ENCODE data around the gene UBE2K. TPM values are rescaled to one million over a fixed set of nuclear protein-coding genes. Genes with fewer than 3 reads are reported as not detected.

The UBE2K gene
- total and polyA plus RNA-seq, 10 of the 15 experiments (the other 5 are each of a cell fraction or from before 2014, with no cell fraction given): 17.0 to 141 (median 75.5) TPM

DNA sequence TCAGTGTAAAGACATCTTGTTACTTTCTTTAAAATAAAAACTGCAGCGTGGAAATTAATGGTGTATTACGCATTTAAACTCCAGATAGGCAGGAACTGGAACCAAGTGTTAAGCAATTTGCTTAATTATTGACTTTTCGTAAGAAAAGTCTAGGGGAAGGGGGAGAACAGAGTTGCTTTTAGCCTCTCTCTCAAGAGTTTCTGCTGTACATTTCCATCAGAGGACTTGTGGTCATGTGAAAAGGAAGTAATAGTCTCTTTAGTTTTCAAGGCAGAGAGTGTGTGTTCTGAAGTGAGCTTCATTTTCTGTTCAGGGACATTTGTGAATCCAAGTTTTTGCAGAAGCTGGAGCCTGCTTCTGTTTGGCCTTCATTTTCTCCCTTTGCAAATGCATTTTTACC lies 127.2 kb downstream of the UBE2K start:
- Histone ChIP-seq H3K27ac (ENCODE audit: control insufficient read depth, insufficient read depth) (no peak overlapping the region), H2AFZ (ENCODE audit: control insufficient read depth, low read depth, low read length) (no peak overlapping the region), H3K36me3 (ENCODE audit: control insufficient read depth in 2 of 2, insufficient read depth in 2 of 2, low read length in 1 of 2) (peaks cover 2 to 8% of the 10 kb centered on the region in 2 experiments; a peak in 3 of 4 replicates), H4K20me1 (ENCODE audit: control insufficient read depth, insufficient read depth) (no peaks in the 10 kb centered on the region), H3K9me3 (replicated peaks; ENCODE audit: control insufficient read depth, insufficient read depth, low read length) (no peaks in the 10 kb centered on the region), H3K27me3 (replicated peaks in 1 of 2; ENCODE audit: control insufficient read depth in 2 of 2, insufficient read depth in 2 of 2, low read length in 1 of 2) (no peaks in the 10 kb centered on the region), H3K9ac (ENCODE audit: control insufficient read depth, insufficient read depth, low read length) (no peak overlapping the region), H3K79me2 (ENCODE audit: control insufficient read depth, insufficient read depth, low read length) (no peaks in the 10 kb centered on the region), H3K4me2 (ENCODE audit: control insufficient read depth, insufficient read depth) (no peak overlapping the region), H3K4me3 (no peak overlapping the region), H3K4me1 (ENCODE audit: control insufficient read depth, insufficient read depth, low read length) (no peaks in the 10 kb centered on the region)
- intact Hi-C loops (cut with micrococcal nuclease; ENCODE audit: unreplicated experiment): no loop called here
- ChIA-PET RAD21 (ENCODE audit: unreplicated experiment) (no interaction called here), SMC1A (ENCODE audit: uncharacterized antibody, unreplicated experiment) (no interaction called here), POLR2A (no interaction called here), CTCF (no interaction called here)
- DNase-seq (ENCODE audit: low read depth, low spot score) (no peak), ATAC-seq (no peak), FAIRE-seq (no peak)
- in situ Hi-C loops (cut with MboI): no loop called here
- BruUV-seq (replicated peaks): no TSS peak
- no peak for TF ChIP-seq CEBPB (IDR thresholded peaks at IDR 0.05; ENCODE audit: borderline replicate concordance in 1 of 2, low read depth in 2 of 2, low read length in 2 of 2)
- TF ChIP-seq SUZ12 (IDR thresholded peaks at IDR 0.05; ENCODE audit: unreplicated experiment): no peak
- no peak for TF ChIP-seq ATF7 (IDR thresholded peaks at IDR 0.05; ENCODE audit: low read depth)
- no peak for TF ChIP-seq PAX8 (IDR thresholded peaks at IDR 0.05)
- TF ChIP-seq TCF7 (IDR thresholded peaks at IDR 0.05; ENCODE audit: borderline replicate concordance): no peak
- TF ChIP-seq EGR1 (IDR thresholded peaks at IDR 0.05; ENCODE audit: borderline replicate concordance in 1 of 2, low read depth in 2 of 2, low read length in 2 of 2): no peak
- TF ChIP-seq YY1 (IDR thresholded peaks at IDR 0.05; ENCODE audit: low read depth, low read length): no peak
- no peak for TF ChIP-seq NFIC (IDR thresholded peaks at IDR 0.05; ENCODE audit: low read depth, low read length)
- TF ChIP-seq ZSCAN29 (IDR thresholded peaks at IDR 0.05): no peak
- TF ChIP-seq CHD1 (IDR thresholded peaks at IDR 0.05; ENCODE audit: low read depth, low read length): no peak
- 93% methylated on average over 3 of the region's 3 CpGs for WGBS (ENCODE audit: insufficient coverage, insufficient replicate concordance, low lambda C conversion rate, missing lambda C conversion rate)
